K562 (cell line): ENCODE data around the gene ARHGAP18. TPM values are rescaled to one million over a fixed set of nuclear protein-coding genes. Genes with fewer than 3 reads are reported as not detected.
A peak's percentile ranks its signal among the peaks of the same experiment; 100 is the strongest.

Source experiments
- ARHGAP35 ChIP-seq: fragments of 450-650 bp; IDR thresholded peaks from 2 replicates; pipeline ENCODE4 v1.6.1; 2018; ENCODE audit not compliant: partially characterized antibody
- ARNT ChIP-seq, 2 experiments: fragments of 450-650 bp; IDR thresholded peaks; 2 replicates each; pipeline ENCODE4 v1.6.1; 2016; ENCODE audit warnings: mild to moderate bottlenecking in 1 of 2
- CBFA2T3 ChIP-seq: fragments of 450-650 bp; IDR thresholded peaks from 2 replicates; pipeline ENCODE4 v1.6.1; 2017
- E2F1 ChIP-seq: sonication (generic); formaldehyde crosslinking; IDR thresholded peaks from 2 replicates; pipeline ENCODE4 v1.8.1; 2023; ENCODE audit warnings: mild to moderate bottlenecking, missing genetic modification reagents, moderate library complexity
- GATA2 ChIP-seq: sonication (generic); formaldehyde crosslinking; IDR thresholded peaks from 2 replicates; pipeline ENCODE4 v1.4.0; 2020; ENCODE audit warnings: mild to moderate bottlenecking, missing genetic modification reagents
- HCFC1 ChIP-seq: IDR thresholded peaks from 2 replicates; pipeline ENCODE4 v1.6.1; 2012; ENCODE audit warnings: low read depth, low read length, improper control_type of control experiment
- HMGXB4 ChIP-seq: sonication (generic); formaldehyde crosslinking; IDR thresholded peaks from 2 replicates; pipeline ENCODE4 v1.8.1; 2023; ENCODE audit warnings: mild to moderate bottlenecking, missing genetic modification reagents
- KDM2B ChIP-seq: fragments of 250-450 bp; sonication (Bioruptor Pico); IDR thresholded peaks from 2 replicates; pipeline ENCODE4 v1.8.0; 2021; ENCODE audit warnings: mild to moderate bottlenecking, moderate library complexity
- XRCC5 ChIP-seq: fragments of 200-400 bp; formaldehyde crosslinking; IDR thresholded peaks from 2 replicates; pipeline ENCODE4 v1.6.1; 2017; ENCODE audit warnings: low read depth, mild to moderate bottlenecking, low read length
- ZBTB12 ChIP-seq: fragments of 250-450 bp; sonication (Bioruptor Pico); IDR thresholded peaks from 2 replicates; pipeline ENCODE4 v1.4.0; 2020
- ZKSCAN1 ChIP-seq: fragments of 150-350 bp; IDR thresholded peaks from 2 replicates; pipeline ENCODE4 v1.6.1; 2016; ENCODE audit warnings: low read depth, low read length
- polyA plus RNA-seq, 8 experiments: library from polyadenylated mRNA; depleted of rRNA in 4 of 8; stranded (reverse) in 5 of 8; unstranded in 3 of 8; fragments of >200 nt; fragmentation: Nextera tagmentation in 2 of 8; fragmentation: Illumina TruSeq in 1 of 8; extraction: Ambion mirVana in 2 of 8; extraction: Trizol in 1 of 8; gene quantifications; 2 replicates each; pipeline versions ENCODE4 v1.2.1 to v1.2.3, GENCODE V29; 2011 to 2014; ENCODE audit warnings: inconsistent platforms in 1 of 8, missing spikeins in 1 of 8
- total RNA-seq, 7 experiments: library from RNA; depleted of rRNA in 6 of 7; stranded (reverse); fragments of >200 nt in 6 of 7; fragmentation: Illumina TruSeq in 2 of 7; extraction: Trizol in 2 of 7; gene quantifications; 2 replicates each; pipeline versions ENCODE4 v1.2.1 to v1.2.3, GENCODE V29; 2011 to 2021; ENCODE audit warnings: low replicate concordance in 1 of 7

ARHGAP18 gene
- total and polyA plus RNA-seq, 9 of the 15 experiments (the other 6 are each of a cell fraction or from before 2014, with no cell fraction given): 13.3 to 29.7 (median 21.1) TPM

GRCh38 chr6:129677620-129678325, 32.2 kb downstream of the ARHGAP18 start (continued):
- TF ChIP-seq GATA2 (0 out of 2 replicates have a peak, but pooled peaks have one; percentile 5), ARNT (IDR thresholded peaks at IDR 0.05) (0 out of 4 replicates have a peak, but pooled peaks of 1 of the 2 experiments have one; percentile 23), ZKSCAN1 (no peak), ZBTB12 (CRISPR knock-in tag) (no peak), ARHGAP35 (no peak), CBFA2T3 (peak; percentile 79), HMGXB4 (no peak), KDM2B (CRISPR knock-in tag) (no peak), E2F1 (CRISPR knock-in tag) (no peak), HCFC1 (no peak), XRCC5 (no peak)
